ENCODE measurements around the gene ANKS1A.

Gene ANKS1A

DNA sequence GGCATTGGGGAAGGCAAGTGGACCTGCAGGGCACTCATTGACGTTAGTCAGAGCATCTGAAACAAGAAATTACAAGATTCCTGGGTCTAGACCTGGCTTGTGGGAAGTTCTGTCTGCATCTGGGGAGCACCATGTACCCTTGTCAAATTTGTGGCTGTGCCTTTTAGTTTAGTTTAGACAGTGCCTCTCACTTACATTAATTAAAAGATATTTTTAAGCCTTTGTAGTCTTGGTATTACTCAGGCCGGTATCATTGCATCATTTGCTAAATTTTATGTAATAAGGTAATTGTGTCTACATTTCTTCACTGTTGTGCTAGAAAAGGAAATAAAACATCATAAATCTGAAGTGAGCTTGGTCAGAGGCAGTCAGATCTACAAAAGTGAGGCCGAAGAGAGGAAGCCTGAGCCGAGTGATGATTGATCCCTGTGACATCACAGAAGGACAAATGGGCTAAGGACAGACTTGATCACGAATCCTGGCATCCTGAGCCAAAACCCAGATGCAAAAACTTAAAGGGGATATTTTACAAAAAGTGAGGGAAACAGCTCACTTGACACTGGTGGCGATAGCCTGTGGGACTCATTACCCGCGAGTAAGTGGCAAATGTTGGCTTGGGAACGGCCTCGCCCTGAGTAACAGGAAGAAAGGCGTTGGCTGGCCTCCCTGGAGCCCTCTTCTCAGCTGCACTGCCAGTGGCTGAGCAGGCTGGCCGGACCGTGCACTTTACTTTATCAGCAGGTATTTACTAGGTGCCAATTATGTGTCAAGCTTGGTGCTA lies 145.5 kb downstream of the ANKS1A start:
- in situ Hi-C loops (cut with MboI; ENCODE audit: low sequenced_read_pairs), result no loop called here

DNA sequence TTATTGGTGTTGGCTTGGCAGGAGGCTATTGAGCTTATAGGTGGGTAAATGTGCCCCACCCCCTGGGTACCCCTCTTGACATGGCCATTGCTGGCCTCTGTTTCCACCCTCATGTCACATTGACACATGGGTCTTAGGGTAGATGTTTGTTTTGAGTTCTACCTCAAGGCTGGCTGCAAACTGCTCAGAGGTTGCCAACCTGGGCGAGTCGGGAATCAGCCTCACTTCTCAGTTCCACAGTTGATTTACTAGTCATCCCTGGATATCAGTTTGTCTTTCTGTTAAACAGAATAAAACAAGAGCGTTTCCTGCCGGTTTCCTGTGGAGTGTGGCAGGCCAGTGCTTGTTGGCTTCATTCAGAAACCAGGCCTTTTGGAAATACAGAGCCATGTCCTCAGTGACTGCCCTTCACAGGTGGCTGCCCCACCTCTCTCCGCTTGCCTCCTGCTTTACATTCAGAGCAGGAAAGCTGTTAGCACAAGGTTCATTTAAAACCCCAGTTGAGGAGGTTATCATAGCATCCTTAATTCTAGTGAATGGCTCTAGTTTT lies 146.5 kb downstream of the ANKS1A start:
- in situ Hi-C loops (cut with MboI; ENCODE audit: low sequenced_read_pairs), result no loop called here

- in situ Hi-C loops (cut with MboI; ENCODE audit: low sequenced_read_pairs), result no loop called here
Observed at GRCh38 chr6:35036059-35036827, 147.2 kb downstream of the ANKS1A start.

GRCh38 chr6:35036828-35037663 lies 148.0 kb downstream of the ANKS1A start:
- in situ Hi-C loops (cut with MboI; ENCODE audit: low sequenced_read_pairs), result no loop called here

GRCh38 chr6:35037664-35038038 lies 148.6 kb downstream of the ANKS1A start:
- in situ Hi-C loops (cut with MboI; ENCODE audit: low sequenced_read_pairs), result no loop called here

- in situ Hi-C loops (cut with MboI; ENCODE audit: low sequenced_read_pairs), result no loop called here
Observed at GRCh38 chr6:35038076-35038475, 149.0 kb downstream of the ANKS1A start.

- in situ Hi-C loops (cut with MboI; ENCODE audit: low sequenced_read_pairs), result no loop called here
Observed at GRCh38 chr6:35040398-35040797, 151.3 kb downstream of the ANKS1A start.

GRCh38 chr6:35041086-35041861 lies 152.2 kb downstream of the ANKS1A start:
- in situ Hi-C loops (cut with MboI; ENCODE audit: low sequenced_read_pairs), result no loop called here

DNA sequence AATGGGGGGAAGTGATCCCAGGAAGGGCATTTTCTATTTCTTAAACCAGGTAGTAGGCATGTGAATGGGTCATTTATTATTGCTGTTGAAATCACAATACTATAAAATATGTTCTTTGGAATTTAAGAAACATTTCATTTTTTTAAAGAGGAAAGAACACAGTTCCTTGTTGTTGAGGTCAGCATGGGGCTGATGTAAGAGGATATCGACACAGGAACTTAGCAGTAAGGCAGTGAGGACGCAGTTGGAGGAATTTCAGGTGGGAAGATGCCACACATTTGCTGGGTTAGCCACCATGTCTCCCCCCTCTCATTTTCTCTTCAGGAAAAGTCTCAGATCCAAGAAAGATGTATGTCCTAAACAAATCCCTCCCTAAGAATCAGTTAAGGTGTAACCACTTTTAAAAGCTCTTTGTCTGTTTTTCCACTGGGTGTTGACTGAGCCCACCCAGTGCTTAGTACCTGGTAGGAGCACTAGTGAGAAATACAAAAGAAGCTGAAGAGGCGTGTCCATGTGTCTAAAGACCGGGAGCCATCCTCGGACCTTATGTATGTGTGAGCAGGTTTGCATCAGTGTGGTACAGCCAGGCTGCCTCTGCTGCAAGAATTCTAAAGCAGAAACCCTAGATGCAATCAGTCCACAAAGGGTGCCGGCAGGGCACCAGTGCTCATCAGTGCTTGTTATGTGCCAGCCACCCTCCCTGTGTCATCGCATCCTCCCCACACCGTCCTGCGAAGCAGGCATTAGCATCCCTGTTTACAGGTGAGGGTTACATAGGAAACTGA lies 153.2 kb downstream of the ANKS1A start:
- in situ Hi-C loops (cut with MboI; ENCODE audit: low sequenced_read_pairs), result no loop called here

DNA sequence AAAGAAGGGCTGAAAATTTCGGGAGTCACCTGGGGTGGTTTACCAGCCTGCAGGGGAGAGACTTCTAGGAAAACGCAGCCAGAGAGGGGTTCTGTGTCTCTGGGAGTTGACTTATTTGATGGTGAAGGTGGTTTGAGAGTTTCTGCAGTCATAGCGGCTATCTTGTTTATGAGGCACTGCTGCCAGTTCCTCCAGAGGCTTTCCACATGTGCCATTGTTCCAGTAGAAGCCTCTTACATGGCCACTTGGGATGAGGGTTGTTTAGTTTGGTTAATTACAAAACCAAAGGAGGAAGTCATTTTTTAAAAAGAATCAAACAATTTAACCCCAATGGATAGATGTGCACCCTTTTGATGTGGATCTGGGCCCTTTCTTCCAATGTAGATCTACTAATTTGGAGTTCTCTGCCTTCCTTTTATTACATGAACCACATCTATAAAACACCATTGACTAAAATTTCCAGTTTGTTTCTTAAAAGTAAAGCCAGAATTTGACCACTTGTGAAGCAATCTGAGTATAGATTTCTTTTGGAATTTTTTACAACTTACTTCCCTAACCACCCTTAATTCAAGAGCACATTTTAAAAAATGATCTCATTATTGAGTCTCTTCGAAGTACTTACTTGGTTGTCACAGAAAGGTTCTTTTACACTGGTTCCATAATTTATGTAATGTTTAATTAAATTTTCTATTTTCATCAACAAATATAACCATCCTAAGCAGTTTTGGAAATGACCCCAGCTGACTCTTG lies 154.5 kb downstream of the ANKS1A start:
- in situ Hi-C loops (cut with MboI; ENCODE audit: low sequenced_read_pairs), result no loop called here

DNA sequence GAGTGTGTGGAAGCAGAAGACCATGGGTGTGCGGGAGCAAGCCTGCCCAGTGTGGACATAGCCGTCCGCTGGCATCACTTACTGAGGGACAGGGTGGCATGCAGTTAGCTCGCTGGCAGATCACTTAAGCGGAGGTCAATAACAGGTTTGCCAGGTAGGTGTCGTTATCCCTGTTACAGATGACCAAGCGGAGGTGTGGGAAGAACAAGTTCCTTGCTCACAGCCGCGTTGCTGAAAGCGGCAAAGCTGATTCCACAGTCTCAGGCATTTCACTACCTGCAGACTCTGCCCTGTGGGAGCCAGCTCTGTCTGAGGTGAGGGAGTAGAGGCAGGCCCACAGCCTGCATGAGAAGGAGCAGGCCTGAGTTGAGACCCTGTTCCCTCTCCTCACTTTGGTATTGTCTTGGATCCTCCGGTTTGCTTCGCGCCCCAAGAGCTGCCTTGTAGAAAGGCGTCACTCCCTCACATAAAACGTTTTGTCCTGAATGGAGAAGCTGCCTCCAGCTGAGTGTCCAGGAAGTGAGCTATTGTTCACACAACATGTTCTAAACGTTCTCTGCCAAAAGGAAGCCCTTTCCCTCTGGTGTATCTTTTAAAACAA lies 155.2 kb downstream of the ANKS1A start:
- in situ Hi-C loops (cut with MboI; ENCODE audit: low sequenced_read_pairs), result no loop called here

- in situ Hi-C loops (cut with MboI; ENCODE audit: low sequenced_read_pairs), result no loop called here
Observed at GRCh38 chr6:35044761-35045421, 155.8 kb downstream of the ANKS1A start.

GRCh38 chr6:35046103-35046502 lies 157.0 kb downstream of the ANKS1A start:
- in situ Hi-C loops (cut with MboI; ENCODE audit: low sequenced_read_pairs), result no loop called here

DNA sequence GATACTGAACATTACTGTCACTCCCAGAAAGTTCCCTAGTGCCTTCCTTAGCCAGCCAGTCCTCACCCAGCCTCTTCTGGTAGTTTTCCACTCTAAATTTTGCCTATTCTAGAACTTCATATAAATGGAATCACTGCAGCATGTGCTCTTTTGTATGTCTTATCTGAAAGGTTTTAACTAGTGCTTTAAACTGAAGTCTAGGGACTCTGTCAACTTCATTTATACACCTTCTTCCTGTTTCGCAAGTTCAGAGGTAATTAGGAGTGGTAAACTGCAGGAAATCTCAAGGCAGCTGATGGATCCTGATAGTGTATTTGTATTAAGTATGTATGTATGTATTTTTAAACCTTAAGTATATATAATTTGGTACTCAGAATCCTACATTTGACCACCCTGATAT lies 157.8 kb downstream of the ANKS1A start:
- in situ Hi-C loops (cut with MboI; ENCODE audit: low sequenced_read_pairs), result no loop called here

GRCh38 chr6:35047265-35048011 lies 158.4 kb downstream of the ANKS1A start:
- in situ Hi-C loops (cut with MboI; ENCODE audit: low sequenced_read_pairs), result no loop called here

- in situ Hi-C loops (cut with MboI; ENCODE audit: low sequenced_read_pairs), result no loop called here
Observed at GRCh38 chr6:35048031-35048613, 159.1 kb downstream of the ANKS1A start.

DNA sequence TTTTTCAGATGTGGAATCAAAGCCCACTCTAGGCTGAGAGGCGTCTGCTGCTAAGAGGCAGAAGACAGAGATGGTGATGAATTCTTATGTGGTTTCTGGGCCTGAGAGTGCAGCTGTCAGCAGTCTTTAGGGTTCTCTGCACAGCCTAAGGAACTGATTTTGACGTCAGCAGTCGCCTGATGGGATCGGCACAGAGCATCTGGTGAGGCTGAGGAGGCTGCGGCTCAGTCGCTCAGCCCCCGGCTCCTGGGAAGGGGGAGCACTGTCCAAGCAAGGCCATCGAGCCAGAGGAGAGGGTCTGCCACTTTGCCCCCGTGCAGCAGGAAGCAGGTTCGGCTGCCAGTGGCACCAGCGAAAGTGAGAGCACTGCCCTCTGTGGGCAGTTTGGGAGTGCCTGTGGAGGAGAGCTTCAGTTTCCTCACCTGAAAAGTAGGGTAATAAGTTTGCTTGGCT lies 159.6 kb downstream of the ANKS1A start:
- in situ Hi-C loops (cut with MboI; ENCODE audit: low sequenced_read_pairs), result no loop called here
